Measurements from ENCODE around the gene NAT8.
"Not testable (repeated sequence)": the region's sequence is repeated elsewhere in the genome, so short reads cannot be mapped to it uniquely, and the experiment has no call there.

The NAT8 gene

GRCh38 chr2:73630662-73631266 lies 11.5 kb downstream of the NAT8 start:
- DNase-seq: peak in 1 of 2 donors; percentile 12

- not testable (repeated sequence) for DNase-seq
Observed at GRCh38 chr2:73628493-73628892, 13.7 kb downstream of the NAT8 start.

- not testable (repeated sequence) for DNase-seq
Observed at GRCh38 chr2:73626237-73626636, 16.0 kb downstream of the NAT8 start.

- DNase-seq: not testable (repeated sequence)
Observed at GRCh38 chr2:73624625-73625024, 17.6 kb downstream of the NAT8 start.

- not testable (repeated sequence) for DNase-seq
Observed at GRCh38 chr2:73624036-73624435, 18.2 kb downstream of the NAT8 start.

- not testable (repeated sequence) for DNase-seq
Observed at GRCh38 chr2:73619925-73620324, 22.3 kb downstream of the NAT8 start.

GRCh38 chr2:73614997-73615396 lies 27.2 kb downstream of the NAT8 start:
- no peak for DNase-seq

- no peak for DNase-seq
Observed at GRCh38 chr2:73614105-73614504, 28.1 kb downstream of the NAT8 start.

GRCh38 chr2:73611867-73612266 lies 30.4 kb downstream of the NAT8 start:
- no peak for DNase-seq

GRCh38 chr2:73611193-73611592 lies 31.0 kb downstream of the NAT8 start:
- no peak for DNase-seq

- DNase-seq: no peak
Observed at GRCh38 chr2:73610111-73610510, 32.1 kb downstream of the NAT8 start.

GRCh38 chr2:73604589-73604988 lies 37.6 kb downstream of the NAT8 start:
- DNase-seq: not testable (repeated sequence)

GRCh38 chr2:73603099-73603588 lies 39.1 kb downstream of the NAT8 start:
- not testable (repeated sequence) for DNase-seq

- DNase-seq: no peak
Observed at GRCh38 chr2:73601780-73602179, 40.4 kb downstream of the NAT8 start.

GRCh38 chr2:73594251-73594650 lies 48.0 kb downstream of the NAT8 start:
- DNase-seq: no peak

- DNase-seq: no peak
Observed at GRCh38 chr2:73593680-73594079, 48.5 kb downstream of the NAT8 start.

All from inflammatory macrophage treated with lipopolysaccharide for 1 hour (primary cell).